Smooth muscle cell (in vitro differentiated cells): ENCODE results near the gene RBL2. TPM values are rescaled to one million over a fixed set of nuclear protein-coding genes. Genes with fewer than 3 reads are reported as not detected.

Source experiments
- DNase-seq: peaks from one replicate; lab custom pipeline; 2025; ENCODE audit not compliant: unreplicated experiment; lab: John Stamatoyannopoulos, UW
- H2AFZ ChIP-seq: fragments of 200-600 bp; sonication (generic); 2 replicates; pipeline ENCODE4 v1.6.0; 2016; ENCODE audit warnings: antibody characterized with exemption, low read depth, mild to moderate bottlenecking
- H3F3A ChIP-seq: fragments of 200-600 bp; sonication (generic); 2 replicates; pipeline ENCODE4 v1.6.0; 2017; ENCODE audit warnings: antibody characterized with exemption, low read depth
- H3K27ac ChIP-seq: fragments of 200-600 bp; sonication (generic); 2 replicates; pipeline ENCODE4 v1.5.1; 2016; ENCODE audit warnings: low read depth, mild to moderate bottlenecking
- H3K27me3 ChIP-seq: fragments of 200-600 bp; sonication (generic); 2 replicates; pipeline ENCODE4 v1.6.1; 2016; ENCODE audit warnings: low read depth, mild to moderate bottlenecking
- H3K36me3 ChIP-seq: fragments of 200-600 bp; sonication (generic); 2 replicates; pipeline ENCODE4 v1.5.1; 2016; ENCODE audit warnings: low read depth
- H3K4me1 ChIP-seq: fragments of 200-600 bp; sonication (generic); 2 replicates; pipeline ENCODE4 v1.5.1; 2016; ENCODE audit warnings: low read depth
- H3K4me2 ChIP-seq: fragments of 200-600 bp; sonication (generic); 2 replicates; pipeline ENCODE4 v1.6.0; 2016; ENCODE audit warnings: mild to moderate bottlenecking
- H3K4me3 ChIP-seq: fragments of 200-600 bp; sonication (generic); 2 replicates; pipeline ENCODE4 v1.5.1; 2016; ENCODE audit warnings: mild to moderate bottlenecking
- H3K79me2 ChIP-seq: fragments of 200-600 bp; sonication (generic); 2 replicates; pipeline ENCODE4 v1.6.0; 2016; ENCODE audit warnings: low read depth, mild to moderate bottlenecking
- H3K9ac ChIP-seq: fragments of 200-600 bp; sonication (generic); 2 replicates; pipeline ENCODE4 v1.6.0; 2016; ENCODE audit warnings: low read depth
- H3K9me3 ChIP-seq: fragments of 200-600 bp; sonication (generic); replicated peaks from 2 replicates; pipeline ENCODE4 v1.5.1; 2016; ENCODE audit warnings: low read depth
- H4K20me1 ChIP-seq: fragments of 200-600 bp; sonication (generic); 2 replicates; pipeline ENCODE4 v1.6.0; 2016; ENCODE audit warnings: low read depth
- CTCF ChIP-seq: fragments of 200-600 bp; sonication (generic); IDR thresholded peaks from 2 replicates; pipeline ENCODE4 v1.5.1; 2017; ENCODE audit warnings: borderline replicate concordance, mild to moderate bottlenecking, antibody characterized with exemption; ENCODE audit not compliant: insufficient read depth, poor library complexity, severe bottlenecking
- WGBS: methylation state at CpG from one replicate; pipeline ENCODE4 v1.1.7; 2016; ENCODE audit warnings: low lambda C conversion rate; 5-methylcytosine and 5-hydroxymethylcytosine counted together
- polyA plus RNA-seq: library from polyadenylated mRNA; unstranded; fragments of >200 nt; fragmentation: Nextera tagmentation; extraction: Ambion mirVana; gene quantifications from 2 replicates; pipeline ENCODE4 v1.2.1, GENCODE V29; 2016
- total RNA-seq: library from RNA; depleted of rRNA; stranded (reverse); fragments of >200 nt; gene quantifications from 2 replicates; pipeline ENCODE4 v1.2.3, GENCODE V29; 2014

RBL2 gene
- total and polyA plus RNA-seq, 2 experiments from 2014 or later, result 21.0 to 42.7 TPM

DNA sequence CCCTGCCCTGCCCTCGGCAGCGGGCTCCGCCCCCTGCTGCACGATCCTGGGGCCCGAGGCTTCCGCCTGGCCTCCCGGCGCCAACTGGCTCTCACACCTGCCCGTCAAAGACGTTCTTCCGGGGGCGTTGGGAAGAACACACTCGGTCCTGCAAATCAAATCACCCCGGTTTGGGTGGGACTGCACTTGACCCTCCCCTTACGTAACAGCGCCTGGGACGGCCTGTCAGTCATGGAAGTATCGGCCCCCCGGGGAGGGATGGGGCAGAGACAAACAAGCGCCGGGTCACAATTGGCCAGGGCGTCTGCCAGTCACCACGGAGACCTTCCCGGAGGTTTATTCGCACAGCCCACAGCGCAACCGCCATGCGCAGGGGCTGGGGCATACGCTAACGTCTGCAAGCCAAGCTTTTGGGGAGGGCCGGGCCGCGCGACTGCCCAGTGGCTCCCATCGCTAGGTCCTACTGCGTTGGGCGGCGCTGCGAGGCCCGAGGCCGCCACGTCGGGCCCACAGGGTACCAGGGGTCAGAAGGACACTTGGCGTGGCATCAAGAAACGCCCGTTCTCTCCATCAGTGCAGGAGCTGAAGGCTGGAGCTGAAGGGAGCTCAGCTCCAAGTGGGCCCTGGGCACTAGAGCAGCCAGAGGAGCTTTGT is 69.1 kb downstream of the RBL2 start:
- WGBS, result 0% methylated on average over 43 of the region's 46 CpGs
- Histone ChIP-seq H4K20me1 (peaks cover 19% of the 10 kb centered on the region), H3K36me3 (no peaks in the 10 kb centered on the region), H3F3A (peaks cover 12% of the 10 kb centered on the region), H2AFZ (peak overlapping the region; percentile 74), H3K4me2 (peak overlapping the region; percentile 92), H3K9me3 (no peaks in the 10 kb centered on the region), H3K4me1 (peaks cover 10% of the 10 kb centered on the region), H3K9ac (no peak overlapping the region), H3K4me3 (peak overlapping the region; percentile 78), H3K27ac (peak overlapping the region; percentile 64), H3K79me2 (peaks cover 7% of the 10 kb centered on the region), H3K27me3 (no peaks in the 10 kb centered on the region)
- no peak for TF ChIP-seq CTCF
- peak; percentile 95 for DNase-seq

GRCh38 chr16:53503991-53504663 is 69.9 kb downstream of the RBL2 start:
- no peak for TF ChIP-seq CTCF
- no peak for DNase-seq
- Histone ChIP-seq H3K4me2 (peak overlapping the region; percentile 92), H3K4me3 (peak overlapping the region; percentile 78), H3K27ac (peak overlapping the region; percentile 64), H3K36me3 (no peaks in the 10 kb centered on the region), H3F3A (peaks cover 12% of the 10 kb centered on the region), H3K9ac (no peak overlapping the region), H3K27me3 (no peaks in the 10 kb centered on the region), H3K4me1 (peaks cover 10% of the 10 kb centered on the region), H3K79me2 (peaks cover under 1% of the 10 kb centered on the region), H2AFZ (peak overlapping the region; percentile 74), H4K20me1 (peaks cover 19% of the 10 kb centered on the region), H3K9me3 (no peaks in the 10 kb centered on the region)
- 43% methylated on average over 15 of the region's 15 CpGs for WGBS

DNA sequence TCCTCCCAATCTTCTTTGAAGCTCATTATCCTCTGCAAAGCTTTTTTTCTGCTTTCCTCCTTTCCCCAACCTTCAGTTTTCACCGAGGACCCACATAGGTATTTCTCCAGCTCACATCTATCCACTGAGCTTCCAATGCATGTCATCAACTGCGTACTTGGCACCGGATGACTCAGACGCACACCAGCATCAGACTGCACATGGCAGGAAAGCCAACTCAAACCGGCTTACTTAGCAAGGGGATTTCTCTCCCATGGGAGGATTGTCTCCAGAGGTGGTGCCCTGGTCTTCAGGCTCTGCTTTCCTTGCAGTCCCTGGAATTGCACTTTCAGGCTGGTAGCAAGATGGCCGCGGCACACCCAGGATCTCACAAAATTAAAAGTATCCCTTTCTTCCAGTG is 70.4 kb downstream of the RBL2 start:
- Histone ChIP-seq H3K9me3 (no peaks in the 10 kb centered on the region), H3K4me3 (no peak overlapping the region), H3K27me3 (no peaks in the 10 kb centered on the region), H3K79me2 (no peaks in the 10 kb centered on the region), H3K4me1 (peaks cover 10% of the 10 kb centered on the region), H4K20me1 (peaks cover 19% of the 10 kb centered on the region), H3K27ac (peak overlapping the region; percentile 64), H2AFZ (no peak overlapping the region), H3K4me2 (no peak overlapping the region), H3K36me3 (no peaks in the 10 kb centered on the region), H3F3A (peaks cover 12% of the 10 kb centered on the region), H3K9ac (no peak overlapping the region)
- WGBS, result 86% methylated on average over 7 of the region's 7 CpGs
- TF ChIP-seq CTCF, result no peak
- DNase-seq, result no peak
